GM12873 (cell line): ENCODE data around the gene HIRA.

Source experiments
- TF ChIP-seq, protein P1 (sequence below): IDR thresholded peaks from 2 replicates; pipeline ENCODE4 v1.5.1; 2012; ENCODE audit warnings: low read depth, mild to moderate bottlenecking, moderate library complexity, low read length, control low read depth; ENCODE audit not compliant: insufficient read depth; ENCODE audit errors: missing control alignments

The HIRA gene

DNA sequence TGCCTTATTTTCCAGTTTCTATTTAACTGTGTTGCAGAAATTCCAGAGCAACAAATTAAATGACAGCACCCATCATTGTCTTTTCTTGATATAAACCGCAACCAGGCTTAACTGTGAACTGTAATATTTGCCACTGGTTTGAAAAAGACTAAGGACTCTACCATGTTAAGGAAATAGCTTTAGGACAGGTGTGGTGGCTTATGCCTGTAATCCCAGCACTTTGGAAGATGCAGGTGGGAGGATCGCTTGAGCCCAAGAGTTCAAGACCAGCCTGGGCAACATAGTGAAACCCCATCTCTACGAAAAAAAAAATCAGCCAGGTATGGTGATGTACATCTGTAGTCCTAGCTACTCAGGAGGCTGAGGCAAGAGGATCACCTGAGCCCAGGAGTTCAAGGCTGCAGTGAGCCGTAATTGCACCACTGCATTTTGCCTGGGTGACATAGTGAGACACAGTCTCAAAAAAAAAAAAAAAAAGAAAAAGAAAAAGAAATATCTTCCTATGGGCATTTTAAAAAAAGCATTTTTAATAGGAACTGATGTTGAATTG lies 28.8 kb downstream of the HIRA start:
- TF ChIP-seq, protein P1, sequence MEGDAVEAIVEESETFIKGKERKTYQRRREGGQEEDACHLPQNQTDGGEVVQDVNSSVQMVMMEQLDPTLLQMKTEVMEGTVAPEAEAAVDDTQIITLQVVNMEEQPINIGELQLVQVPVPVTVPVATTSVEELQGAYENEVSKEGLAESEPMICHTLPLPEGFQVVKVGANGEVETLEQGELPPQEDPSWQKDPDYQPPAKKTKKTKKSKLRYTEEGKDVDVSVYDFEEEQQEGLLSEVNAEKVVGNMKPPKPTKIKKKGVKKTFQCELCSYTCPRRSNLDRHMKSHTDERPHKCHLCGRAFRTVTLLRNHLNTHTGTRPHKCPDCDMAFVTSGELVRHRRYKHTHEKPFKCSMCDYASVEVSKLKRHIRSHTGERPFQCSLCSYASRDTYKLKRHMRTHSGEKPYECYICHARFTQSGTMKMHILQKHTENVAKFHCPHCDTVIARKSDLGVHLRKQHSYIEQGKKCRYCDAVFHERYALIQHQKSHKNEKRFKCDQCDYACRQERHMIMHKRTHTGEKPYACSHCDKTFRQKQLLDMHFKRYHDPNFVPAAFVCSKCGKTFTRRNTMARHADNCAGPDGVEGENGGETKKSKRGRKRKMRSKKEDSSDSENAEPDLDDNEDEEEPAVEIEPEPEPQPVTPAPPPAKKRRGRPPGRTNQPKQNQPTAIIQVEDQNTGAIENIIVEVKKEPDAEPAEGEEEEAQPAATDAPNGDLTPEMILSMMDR: no peak

DNA sequence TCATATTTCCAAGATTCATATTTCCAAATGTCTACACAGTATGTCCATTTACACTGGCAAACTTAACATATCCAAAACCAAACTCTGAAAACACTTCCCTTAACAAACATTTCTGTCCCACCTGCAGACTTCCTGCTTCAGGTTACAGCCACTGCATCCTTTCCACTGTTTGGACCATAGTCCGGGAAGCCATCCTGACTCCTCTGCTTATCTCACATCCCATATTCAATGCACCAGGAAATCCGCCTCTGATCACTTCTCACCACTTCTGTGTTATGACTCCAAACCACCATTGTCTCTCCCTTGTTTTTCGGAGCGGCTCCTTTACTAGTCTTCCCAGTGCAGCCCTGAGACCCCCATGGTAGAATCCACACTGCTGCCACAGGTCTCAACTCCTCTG lies 30.1 kb downstream of the HIRA start:
- TF ChIP-seq, protein P1: no peak

DNA sequence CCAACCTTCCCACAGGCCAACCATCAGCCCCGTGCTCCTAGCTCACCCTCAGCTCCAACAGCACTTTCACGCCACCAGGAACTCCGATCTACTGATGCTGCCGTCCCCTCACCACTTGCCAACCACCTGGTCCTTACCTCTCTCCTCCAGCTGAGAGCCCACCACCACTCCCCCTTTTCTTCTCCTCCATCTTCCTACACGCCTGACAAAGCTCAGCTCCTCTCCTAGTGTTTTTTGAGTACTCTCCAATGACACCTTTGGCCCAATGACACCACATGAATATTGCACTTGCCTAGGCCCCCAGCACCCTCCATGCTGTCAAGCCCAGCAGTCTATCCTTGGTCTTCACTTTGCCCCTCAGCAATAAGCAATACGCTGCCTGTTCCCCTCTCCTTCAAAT lies 30.7 kb downstream of the HIRA start:
- TF ChIP-seq, protein P1: no peak

DNA sequence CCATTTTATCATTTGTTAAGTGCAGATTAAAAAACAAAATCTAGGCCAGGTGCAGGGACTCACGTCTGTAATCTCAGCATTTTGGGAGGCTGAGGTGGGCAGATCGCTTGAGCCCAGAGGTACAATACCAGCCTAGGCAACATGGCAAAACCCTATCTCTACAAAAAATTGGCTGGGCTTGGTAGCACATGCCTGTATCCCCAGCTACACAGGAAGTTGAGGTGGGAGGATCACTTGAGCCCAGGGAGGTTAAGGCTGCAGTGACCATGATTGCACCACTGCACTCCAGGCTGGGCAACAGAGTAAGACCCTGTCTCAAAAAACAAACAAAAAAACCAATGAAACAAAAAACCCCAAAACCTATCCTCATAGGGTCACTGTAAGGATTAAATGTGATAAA lies 32.9 kb downstream of the HIRA start:
- TF ChIP-seq, protein P1: no peak

DNA sequence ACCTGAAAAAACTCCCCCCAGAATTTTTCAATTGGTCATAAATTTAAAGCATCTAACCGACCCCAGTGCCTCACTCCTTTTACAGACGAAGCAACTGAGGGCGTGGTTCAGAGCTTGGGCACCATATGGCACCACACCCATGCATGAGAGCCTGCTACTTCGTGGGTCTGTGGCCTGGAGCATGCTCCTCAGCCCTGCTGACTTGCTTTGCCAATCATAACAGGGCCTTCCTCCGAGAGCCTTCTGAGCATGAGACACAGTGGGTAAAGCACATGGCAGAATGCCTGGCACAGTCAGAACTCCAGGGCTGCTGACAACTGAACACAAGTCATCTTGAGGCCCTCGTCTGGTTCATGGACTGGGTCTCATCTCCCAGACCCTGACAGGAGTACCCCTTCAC lies 33.3 kb downstream of the HIRA start:
- TF ChIP-seq, protein P1: no peak

DNA sequence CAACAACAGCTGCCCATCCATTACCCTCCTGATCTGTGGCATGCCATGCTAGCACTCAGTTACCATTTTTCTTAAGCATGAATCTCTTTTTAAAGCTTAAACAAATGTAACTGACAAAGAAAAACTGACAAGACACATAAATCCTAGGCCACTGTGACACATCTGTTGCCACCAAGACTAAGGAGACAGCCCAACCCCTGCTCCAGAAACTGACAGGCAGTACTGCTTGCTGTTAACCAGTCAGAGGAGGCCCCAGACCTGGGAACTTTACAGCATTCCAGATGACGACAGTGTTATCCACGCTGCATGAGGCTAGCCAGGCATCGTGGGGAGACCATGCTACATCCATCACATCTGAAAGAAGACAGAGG lies 33.8 kb downstream of the HIRA start:
- TF ChIP-seq, protein P1: no peak

DNA sequence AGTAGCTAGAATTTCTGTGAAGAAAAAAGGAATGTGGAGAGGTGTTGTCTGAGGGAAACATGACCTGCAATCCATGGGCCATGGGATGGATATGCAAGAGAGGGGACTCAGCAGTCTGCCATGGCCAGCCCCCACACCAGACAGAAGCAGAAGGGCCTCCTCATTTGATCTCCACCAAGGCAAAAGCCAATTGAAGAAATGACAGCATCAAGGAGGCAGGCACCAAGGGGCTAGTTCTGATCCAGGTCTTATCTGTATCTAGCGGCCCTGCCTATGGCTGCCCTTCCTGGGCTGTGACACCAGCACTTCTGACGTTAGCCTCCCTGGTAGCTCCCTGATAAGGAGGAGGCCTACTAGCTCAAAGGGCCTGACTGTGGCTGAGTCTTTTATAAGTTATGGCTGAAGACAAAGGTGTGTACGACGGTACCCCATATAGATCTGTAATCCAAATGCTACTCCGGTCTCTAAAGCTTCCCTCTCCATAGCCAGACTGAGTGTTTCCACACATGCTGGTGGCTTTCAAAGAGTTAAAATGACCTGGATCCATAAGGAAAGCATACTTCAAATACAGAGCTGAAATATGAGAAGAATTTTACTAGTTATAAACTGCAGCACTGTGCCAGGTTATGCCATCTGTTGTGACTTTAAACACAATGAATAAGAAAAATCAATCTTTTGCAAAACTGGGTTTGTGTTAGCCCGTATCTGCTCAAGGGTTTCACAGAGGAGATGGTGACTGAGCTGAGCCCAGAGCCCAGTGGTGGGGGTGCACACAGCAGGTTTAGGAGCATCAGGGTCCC lies 34.4 kb downstream of the HIRA start:
- TF ChIP-seq, protein P1: no peak
